ENCODE results near the gene DUSP10.

DNA sequence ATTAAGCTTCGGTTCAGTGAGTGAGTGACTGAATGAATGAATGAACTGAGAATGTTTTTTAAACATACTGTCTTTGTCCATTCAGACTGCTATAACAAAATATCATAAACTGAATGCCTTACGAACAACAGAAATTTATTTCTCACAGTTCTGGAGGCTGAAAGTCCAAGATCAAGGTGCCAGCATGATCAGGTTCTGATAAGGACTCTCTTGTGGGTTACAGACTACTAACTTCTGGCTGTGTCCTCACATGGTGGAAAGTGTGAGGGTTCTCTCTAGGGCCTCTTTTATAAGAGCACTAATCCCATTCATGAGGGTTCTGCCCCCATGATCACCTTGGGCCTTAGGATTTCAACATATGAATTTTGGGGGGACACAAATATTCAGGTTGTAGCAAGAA is 7.1 kb upstream of the DUSP10 start:
- TF ChIP-seq, protein P1, sequence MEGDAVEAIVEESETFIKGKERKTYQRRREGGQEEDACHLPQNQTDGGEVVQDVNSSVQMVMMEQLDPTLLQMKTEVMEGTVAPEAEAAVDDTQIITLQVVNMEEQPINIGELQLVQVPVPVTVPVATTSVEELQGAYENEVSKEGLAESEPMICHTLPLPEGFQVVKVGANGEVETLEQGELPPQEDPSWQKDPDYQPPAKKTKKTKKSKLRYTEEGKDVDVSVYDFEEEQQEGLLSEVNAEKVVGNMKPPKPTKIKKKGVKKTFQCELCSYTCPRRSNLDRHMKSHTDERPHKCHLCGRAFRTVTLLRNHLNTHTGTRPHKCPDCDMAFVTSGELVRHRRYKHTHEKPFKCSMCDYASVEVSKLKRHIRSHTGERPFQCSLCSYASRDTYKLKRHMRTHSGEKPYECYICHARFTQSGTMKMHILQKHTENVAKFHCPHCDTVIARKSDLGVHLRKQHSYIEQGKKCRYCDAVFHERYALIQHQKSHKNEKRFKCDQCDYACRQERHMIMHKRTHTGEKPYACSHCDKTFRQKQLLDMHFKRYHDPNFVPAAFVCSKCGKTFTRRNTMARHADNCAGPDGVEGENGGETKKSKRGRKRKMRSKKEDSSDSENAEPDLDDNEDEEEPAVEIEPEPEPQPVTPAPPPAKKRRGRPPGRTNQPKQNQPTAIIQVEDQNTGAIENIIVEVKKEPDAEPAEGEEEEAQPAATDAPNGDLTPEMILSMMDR (conservative IDR thresholded peaks at IDR 0.05; ENCODE audit: low read depth, low read length) = no peak
- TF ChIP-seq EZH2 (IDR thresholded peaks at IDR 0.05; ENCODE audit: low read length, unreplicated experiment) (no peak), EZH2phosphoT487 (IDR thresholded peaks at IDR 0.05; ENCODE audit: borderline replicate concordance, low read length) (no peak)

Data from PC-3 (cell line).